ENCODE measurements around the gene LAMA3. TPM values are rescaled to one million over a fixed set of nuclear protein-coding genes. Genes with fewer than 3 reads are reported as not detected.

The LAMA3 gene
- total RNA-seq, 1 donor from 2014 or later, result 69.8 TPM

- TF ChIP-seq, protein P1, sequence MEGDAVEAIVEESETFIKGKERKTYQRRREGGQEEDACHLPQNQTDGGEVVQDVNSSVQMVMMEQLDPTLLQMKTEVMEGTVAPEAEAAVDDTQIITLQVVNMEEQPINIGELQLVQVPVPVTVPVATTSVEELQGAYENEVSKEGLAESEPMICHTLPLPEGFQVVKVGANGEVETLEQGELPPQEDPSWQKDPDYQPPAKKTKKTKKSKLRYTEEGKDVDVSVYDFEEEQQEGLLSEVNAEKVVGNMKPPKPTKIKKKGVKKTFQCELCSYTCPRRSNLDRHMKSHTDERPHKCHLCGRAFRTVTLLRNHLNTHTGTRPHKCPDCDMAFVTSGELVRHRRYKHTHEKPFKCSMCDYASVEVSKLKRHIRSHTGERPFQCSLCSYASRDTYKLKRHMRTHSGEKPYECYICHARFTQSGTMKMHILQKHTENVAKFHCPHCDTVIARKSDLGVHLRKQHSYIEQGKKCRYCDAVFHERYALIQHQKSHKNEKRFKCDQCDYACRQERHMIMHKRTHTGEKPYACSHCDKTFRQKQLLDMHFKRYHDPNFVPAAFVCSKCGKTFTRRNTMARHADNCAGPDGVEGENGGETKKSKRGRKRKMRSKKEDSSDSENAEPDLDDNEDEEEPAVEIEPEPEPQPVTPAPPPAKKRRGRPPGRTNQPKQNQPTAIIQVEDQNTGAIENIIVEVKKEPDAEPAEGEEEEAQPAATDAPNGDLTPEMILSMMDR (conservative IDR thresholded peaks at IDR 0.05; ENCODE audit: low read depth, low read length), result no peak
- H3K4me3 ChIP-seq (ENCODE audit: low read depth, low read length), result no peak overlapping the region
- peak; percentile 85 for DNase-seq (ENCODE audit: low read depth)
Observed at GRCh38 chr18:23824669-23825068, 135.4 kb downstream of the LAMA3 start.

DNA sequence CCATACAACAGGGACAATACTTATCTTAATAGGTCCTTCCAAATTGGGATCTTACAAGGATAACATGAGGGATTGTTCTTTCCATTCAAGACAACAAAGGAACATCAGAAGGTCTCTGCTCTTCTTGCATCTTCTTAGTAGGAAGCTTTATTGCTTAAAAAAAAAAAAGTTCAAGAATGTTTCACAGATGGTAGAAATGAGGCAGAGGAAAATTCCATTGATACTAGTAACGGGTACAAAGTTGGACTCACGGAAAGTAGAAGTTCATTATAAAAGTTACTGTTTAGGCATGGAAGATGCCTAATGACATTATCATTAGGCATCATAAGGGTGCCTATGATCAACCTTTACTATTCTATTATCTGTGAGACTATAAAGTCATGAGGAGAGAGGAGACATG is 136.2 kb downstream of the LAMA3 start:
- TF ChIP-seq, protein P1 (conservative IDR thresholded peaks at IDR 0.05; ENCODE audit: low read depth, low read length), result no peak
- no peak overlapping the region for H3K4me3 ChIP-seq (ENCODE audit: low read depth, low read length)
- no peak for DNase-seq (ENCODE audit: low read depth)

- H3K4me3 ChIP-seq (ENCODE audit: low read depth, low read length), result no peak overlapping the region
- TF ChIP-seq, protein P1 (conservative IDR thresholded peaks at IDR 0.05; ENCODE audit: low read depth, low read length), result no peak
- DNase-seq (ENCODE audit: low read depth), result peak; percentile 98
Observed at GRCh38 chr18:23825978-23826405, 136.7 kb downstream of the LAMA3 start.

- DNase-seq (ENCODE audit: low read depth), result no peak
- H3K4me3 ChIP-seq (ENCODE audit: low read depth, low read length), result no peak overlapping the region
- TF ChIP-seq, protein P1 (conservative IDR thresholded peaks at IDR 0.05; ENCODE audit: low read depth, low read length), result no peak
Observed at GRCh38 chr18:23826850-23827620, 137.8 kb downstream of the LAMA3 start.

DNA sequence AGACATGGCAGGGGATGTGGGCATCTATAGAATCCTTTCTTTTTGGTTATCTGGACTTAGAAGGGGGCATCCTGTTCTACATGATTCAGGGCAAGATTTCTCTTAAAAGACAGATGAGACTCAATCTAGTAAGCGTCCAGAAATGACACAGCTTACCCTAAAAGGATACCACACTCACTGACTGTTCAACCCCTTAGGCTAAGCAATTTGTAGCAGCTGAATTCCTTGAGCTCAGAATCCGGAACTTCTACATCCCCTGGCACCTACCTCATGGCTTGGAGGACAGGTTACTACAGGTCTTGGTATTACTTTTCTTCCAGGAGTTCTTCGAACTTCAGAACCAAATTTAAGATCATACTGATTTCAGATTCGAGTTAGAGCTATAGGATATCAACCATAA is 138.4 kb downstream of the LAMA3 start:
- DNase-seq (ENCODE audit: low read depth), result peak; percentile 96
- no peak overlapping the region for H3K4me3 ChIP-seq (ENCODE audit: low read depth, low read length)
- TF ChIP-seq, protein P1 (conservative IDR thresholded peaks at IDR 0.05; ENCODE audit: low read depth, low read length), result no peak

DNA sequence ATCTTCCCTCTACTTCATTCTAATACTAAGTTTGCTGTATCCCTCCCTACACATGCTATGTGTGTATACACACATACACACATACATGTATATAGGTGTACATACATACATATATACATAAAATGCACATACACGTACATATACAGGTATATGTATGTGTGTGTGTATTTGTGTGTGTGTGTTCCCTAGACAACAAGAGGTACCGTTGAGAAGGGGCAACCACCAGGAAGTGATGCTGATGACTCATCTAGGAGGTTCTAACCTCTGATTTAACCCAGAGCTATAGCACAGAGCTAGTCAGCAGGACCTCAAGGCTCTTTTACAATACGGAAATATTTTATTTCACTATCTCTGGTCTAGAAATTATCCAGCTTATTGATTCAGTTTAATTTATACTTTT is 139.2 kb downstream of the LAMA3 start:
- no peak overlapping the region for H3K4me3 ChIP-seq (ENCODE audit: low read depth, low read length)
- DNase-seq (ENCODE audit: low read depth), result peak; percentile 88
- TF ChIP-seq, protein P1 (conservative IDR thresholded peaks at IDR 0.05; ENCODE audit: low read depth, low read length), result no peak

DNA sequence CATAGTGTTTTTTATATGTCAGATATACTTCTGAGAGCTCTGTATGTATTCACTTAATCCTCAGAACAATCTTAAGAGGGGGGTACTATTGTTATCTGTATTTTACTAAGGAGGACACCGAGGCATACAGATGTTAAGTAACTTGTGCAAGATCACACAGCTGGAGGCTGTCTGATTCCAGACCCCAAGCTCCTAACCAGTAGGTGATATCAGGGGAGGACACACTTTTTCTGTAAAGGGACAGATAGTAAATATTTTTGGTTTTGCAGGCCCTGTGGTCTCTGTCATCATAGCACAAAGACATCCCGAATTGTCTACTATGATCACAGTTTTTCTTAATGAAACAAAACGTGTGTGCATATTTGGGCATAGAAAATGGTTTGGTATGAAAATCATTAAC is 143.7 kb downstream of the LAMA3 start:
- TF ChIP-seq, protein P1 (conservative IDR thresholded peaks at IDR 0.05; ENCODE audit: low read depth, low read length), result no peak
- DNase-seq (ENCODE audit: low read depth), result no peak
- H3K4me3 ChIP-seq (ENCODE audit: low read depth, low read length), result no peak overlapping the region
